GM12873 (cell line): ENCODE results near the gene TAS2R1.

ENCODE experiments used
- CTCF ChIP-seq: IDR thresholded peaks from 2 replicates; pipeline ENCODE4 v1.5.1; 2012; ENCODE audit warnings: low read depth, mild to moderate bottlenecking, moderate library complexity, low read length, control low read depth; ENCODE audit not compliant: insufficient read depth; ENCODE audit errors: missing control alignments

TAS2R1 gene

GRCh38 chr5:9599391-9599790, 30.8 kb downstream of the TAS2R1 start:
- no peak for TF ChIP-seq CTCF

- no peak for TF ChIP-seq CTCF
Observed at GRCh38 chr5:9596824-9597223, 33.3 kb downstream of the TAS2R1 start.

GRCh38 chr5:9596171-9596780, 33.9 kb downstream of the TAS2R1 start:
- TF ChIP-seq CTCF, result no peak

DNA sequence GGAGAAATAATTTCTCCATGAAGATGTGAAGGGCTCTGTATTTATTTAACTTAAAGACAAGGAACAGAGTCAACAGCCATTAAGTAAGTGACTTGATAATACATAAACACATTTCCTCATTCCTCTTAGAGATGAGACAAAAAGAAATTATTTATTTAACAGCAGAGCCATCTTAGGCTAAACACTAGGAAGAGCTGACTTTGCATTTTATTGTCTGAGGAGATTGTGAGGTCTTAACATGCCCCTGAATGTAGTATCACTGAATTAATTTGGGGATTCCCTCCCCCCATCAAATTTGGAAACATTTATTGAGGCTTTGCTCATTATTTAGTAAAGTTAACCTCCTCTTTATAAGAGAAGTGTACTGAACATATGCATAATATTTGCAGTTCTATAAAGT, 35.2 kb downstream of the TAS2R1 start:
- TF ChIP-seq CTCF, result no peak

- no peak for TF ChIP-seq CTCF
Observed at GRCh38 chr5:9589049-9589835, 40.9 kb downstream of the TAS2R1 start.

DNA sequence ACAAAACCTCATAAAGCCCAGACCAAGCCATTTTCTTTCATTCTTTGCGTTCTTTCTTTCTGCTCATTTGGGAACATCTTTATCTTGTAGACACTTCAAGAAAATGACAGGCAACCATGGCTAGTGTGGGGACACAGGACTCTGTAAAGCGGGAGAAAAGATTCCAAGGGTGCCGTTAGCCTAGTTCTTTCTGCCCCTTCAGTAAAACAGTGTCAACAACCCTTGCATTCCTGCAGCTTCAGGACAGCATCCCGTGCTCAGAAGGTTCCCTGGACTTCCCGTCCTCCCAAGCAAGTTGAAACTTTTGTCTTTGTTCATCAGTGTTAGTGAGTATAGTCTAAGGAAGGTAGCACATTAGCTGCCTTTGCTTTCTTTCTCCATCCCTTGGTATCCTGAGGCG, 41.9 kb downstream of the TAS2R1 start:
- TF ChIP-seq CTCF, result no peak

DNA sequence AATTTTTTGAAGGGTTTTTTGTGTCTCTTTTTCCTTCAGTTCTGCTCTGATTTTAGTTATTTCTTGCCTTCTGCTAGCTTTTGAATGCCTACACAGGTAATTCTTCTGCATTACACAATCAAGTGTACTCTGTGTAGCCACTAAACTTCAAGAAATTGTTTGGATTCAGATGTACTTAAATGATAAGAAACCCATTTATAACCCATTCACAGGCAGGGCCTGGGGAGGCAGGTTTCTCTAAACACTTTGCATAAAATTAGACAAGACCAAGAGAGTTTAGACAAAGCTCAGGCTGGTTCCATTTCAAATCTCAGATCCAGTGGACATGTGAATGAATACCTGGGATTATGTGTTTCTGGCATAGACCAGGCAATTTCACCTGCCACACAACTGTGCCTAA, 43.0 kb downstream of the TAS2R1 start:
- no peak for TF ChIP-seq CTCF
